ENCODE data around the gene POSTN. TPM values are rescaled to one million over a fixed set of nuclear protein-coding genes. Genes with fewer than 3 reads are reported as not detected.

The POSTN gene
- 10.0 TPM for total RNA-seq
- long read RNA-seq, transcript POSTN-202 (22 exons, 3,196 nt), result major isoform, 9 of 19 reads
- long read RNA-seq, partial matches to known transcripts, result 0 of 19 reads
- long read RNA-seq, other reads (novel, unspliced or antisense), result 3 of 19 reads

- DNase-seq, result no peak
- intact Hi-C loops (cut with DNase I), result no loop called here
- ATAC-seq (ENCODE audit: poor library complexity), result no peak
These were observed at the start of gene POSTN for GRCh38 chr13:37598597-37598996. POSTN (minus strand) TSS chr13:37598768; CDS start chr13:37598726, 42 bp downstream.

GRCh38 chr13:37647031-37647650, 48.6 kb upstream of the POSTN start:
- intact Hi-C loops (cut with DNase I), result no loop called here
- ATAC-seq (ENCODE audit: poor library complexity) (no peak), DNase-seq (no peak)

- intact Hi-C loops (cut with DNase I), result no loop called here
- ATAC-seq (ENCODE audit: poor library complexity) (no peak), DNase-seq (no peak)
These were observed 48.0 kb upstream of the POSTN start for GRCh38 chr13:37646531-37646930.

GRCh38 chr13:37645181-37645740, 46.7 kb upstream of the POSTN start:
- no peak for DNase-seq
- ATAC-seq (ENCODE audit: poor library complexity), result no peak
- intact Hi-C loops (cut with DNase I), result no loop called here

- intact Hi-C loops (cut with DNase I), result no loop called here
- no peak for ATAC-seq (ENCODE audit: poor library complexity)
These were observed 42.8 kb upstream of the POSTN start for GRCh38 chr13:37641391-37641790.

GRCh38 chr13:37640499-37640898, 41.9 kb upstream of the POSTN start:
- DNase-seq (no peak), ATAC-seq (ENCODE audit: poor library complexity) (no peak)
- intact Hi-C loops (cut with DNase I), result no loop called here

More at GRCh38 chr13:37641391-37641790, 42.8 kb upstream of the POSTN start:
- no peak for DNase-seq

- no peak for DNase-seq
- intact Hi-C loops (cut with DNase I), result no loop called here
- no peak for ATAC-seq (ENCODE audit: poor library complexity)
These were observed 38.1 kb upstream of the POSTN start for GRCh38 chr13:37636701-37637100.

GRCh38 chr13:37632294-37632693, 33.7 kb upstream of the POSTN start:
- intact Hi-C loops (cut with DNase I), result no loop called here
- no peak for ATAC-seq (ENCODE audit: poor library complexity)

GRCh38 chr13:37627428-37627827, 28.9 kb upstream of the POSTN start:
- DNase-seq (no peak), ATAC-seq (ENCODE audit: poor library complexity) (no peak)
- intact Hi-C loops (cut with DNase I), result no loop called here

More at GRCh38 chr13:37632294-37632693, 33.7 kb upstream of the POSTN start:
- DNase-seq, result no peak

GRCh38 chr13:37621811-37622361, 23.3 kb upstream of the POSTN start:
- ATAC-seq (ENCODE audit: poor library complexity), result no peak

GRCh38 chr13:37618554-37618953, 20.0 kb upstream of the POSTN start:
- no peak for ATAC-seq (ENCODE audit: poor library complexity)
- DNase-seq, result no peak
- intact Hi-C loops (cut with DNase I), result no loop called here

More at GRCh38 chr13:37621811-37622361, 23.3 kb upstream of the POSTN start:
- DNase-seq, result no peak
- intact Hi-C loops (cut with DNase I), result no loop called here

GRCh38 chr13:37617173-37617572, 18.6 kb upstream of the POSTN start:
- ATAC-seq (ENCODE audit: poor library complexity), result no peak
- intact Hi-C loops (cut with DNase I), result no loop called here

GRCh38 chr13:37616131-37616530, 17.6 kb upstream of the POSTN start:
- intact Hi-C loops (cut with DNase I), result no loop called here
- ATAC-seq (ENCODE audit: poor library complexity), result no peak

More at GRCh38 chr13:37617173-37617572, 18.6 kb upstream of the POSTN start:
- DNase-seq, result no peak

GRCh38 chr13:37615276-37615675, 16.7 kb upstream of the POSTN start:
- ATAC-seq (ENCODE audit: poor library complexity), result no peak
- DNase-seq, result no peak
- intact Hi-C loops (cut with DNase I), result no loop called here

More at GRCh38 chr13:37616131-37616530, 17.6 kb upstream of the POSTN start:
- no peak for DNase-seq

- no peak for DNase-seq
- ATAC-seq (ENCODE audit: poor library complexity), result no peak
- intact Hi-C loops (cut with DNase I), result no loop called here
These were observed 15.1 kb upstream of the POSTN start for GRCh38 chr13:37613638-37614037.

- DNase-seq (no peak), ATAC-seq (ENCODE audit: poor library complexity) (no peak)
- intact Hi-C loops (cut with DNase I), result no loop called here
These were observed 14.7 kb upstream of the POSTN start for GRCh38 chr13:37613236-37613635.

- ATAC-seq (ENCODE audit: poor library complexity), result no peak
These were observed 10.3 kb upstream of the POSTN start for GRCh38 chr13:37608750-37609339.

GRCh38 chr13:37602733-37603381, 4.3 kb upstream of the POSTN start:
- intact Hi-C loops (cut with DNase I), result loop anchor here (2.0 to 10.0 kb wide), 2 partner anchors 494 to 528 kb away; no protein-coding TSS in a partner anchor
- DNase-seq (no peak), ATAC-seq (ENCODE audit: poor library complexity) (no peak)

More at GRCh38 chr13:37608750-37609339, 10.3 kb upstream of the POSTN start:
- intact Hi-C loops (cut with DNase I), result loop anchor here (5.0 to 10.0 kb wide), 2 partner anchors 512 to 534 kb away; no protein-coding TSS in a partner anchor
- DNase-seq, result no peak

All from Right ventricle myocardium superior (tissue), 1 donor.